A673 (cell line): Measurements from ENCODE around the gene RGS17. TPM values are rescaled to one million over a fixed set of nuclear protein-coding genes. Genes with fewer than 3 reads are reported as not detected.

Experiments used
- BruUV-seq: library from RNA; stranded (reverse); fragments of 400-500 nt; replicated peaks from 2 replicates; lab custom pipeline; 2021; lab: Mats Ljungman, UMichigan
- CTCF ChIA-PET: fragments of 300-600 bp; sonication (Branson Sonifier 250); formaldehyde crosslinking; loops from one replicate; lab custom pipeline; 2022; ENCODE audit warnings: antibody characterized with exemption; lab: Charles Lee
- POLR2A ChIA-PET: fragments of 300-600 bp; sonication (Branson Sonifier 250); formaldehyde crosslinking; loops from one replicate; lab custom pipeline; 2022; ENCODE audit warnings: antibody characterized with exemption; ENCODE audit not compliant: low non-redundant PET; lab: Charles Lee
- DNase-seq: peaks from one replicate; pipeline ENCODE4 v3.0.0-alpha.2; 2015; ENCODE audit warnings: low spot score
- H3K27ac ChIP-seq: fragments of 200-600 bp; sonication (generic); 2 replicates; pipeline ENCODE4 v1.5.1; 2016; ENCODE audit warnings: mixed run types, low read depth, mild to moderate bottlenecking, mixed read lengths, antibody characterized with exemption, low read length; ENCODE audit not compliant: poor library complexity, severe bottlenecking
- H3K27me3 ChIP-seq: fragments of 200-600 bp; sonication (generic); replicated peaks from 2 replicates; pipeline ENCODE4 v1.6.1; 2017; ENCODE audit warnings: mixed run types, low read depth, mild to moderate bottlenecking, mixed read lengths, antibody characterized with exemption, low read length; ENCODE audit not compliant: insufficient read depth, poor library complexity
- H3K36me3 ChIP-seq: fragments of 200-600 bp; sonication (generic); 2 replicates; pipeline ENCODE4 v1.6.1; 2016; ENCODE audit warnings: mixed run types, mild to moderate bottlenecking, mixed read lengths, antibody characterized with exemption, low read length; ENCODE audit not compliant: insufficient read depth, poor library complexity, severe bottlenecking
- H3K4me1 ChIP-seq: fragments of 200-600 bp; sonication (generic); 2 replicates; pipeline ENCODE4 v1.6.1; 2017; ENCODE audit warnings: mixed run types, mild to moderate bottlenecking, mixed read lengths, antibody characterized with exemption, low read length; ENCODE audit not compliant: insufficient read depth, poor library complexity, severe bottlenecking
- H3K4me3 ChIP-seq: fragments of 200-600 bp; sonication (generic); 2 replicates; pipeline ENCODE4 v1.5.1; 2016; ENCODE audit warnings: low read depth, mixed run types, mild to moderate bottlenecking, mixed read lengths, low read length; ENCODE audit not compliant: poor library complexity, severe bottlenecking
- H3K9me3 ChIP-seq: fragments of 200-600 bp; sonication (generic); 2 replicates; pipeline ENCODE4 v1.6.1; 2016; ENCODE audit warnings: mixed run types, low read depth, mild to moderate bottlenecking, mixed read lengths, antibody characterized with exemption, low read length; ENCODE audit not compliant: poor library complexity, severe bottlenecking
- CTCF ChIP-seq: fragments of 300-800, 200-600 bp; sonication (generic); conservative IDR thresholded peaks from 2 replicates; pipeline ENCODE4 v1.5.1; 2017; ENCODE audit warnings: low read depth, mild to moderate bottlenecking, antibody characterized with exemption, low read length, moderate library complexity, mixed read lengths
- EZH2 ChIP-seq: fragments of 200-600 bp; sonication (generic); IDR thresholded peaks from 2 replicates; pipeline ENCODE4 v1.6.1; 2017; ENCODE audit warnings: borderline replicate concordance, low read depth, mild to moderate bottlenecking, mixed read lengths, antibody characterized with exemption, low read length; ENCODE audit not compliant: poor library complexity, severe bottlenecking
- intact Hi-C: fragments of 100-400 bp; cut with micrococcal nuclease; formaldehyde crosslinking; loops from one replicate; pipeline ENCODE4 v1.10.0; 2022; ENCODE audit not compliant: unreplicated experiment
- total RNA-seq: library from RNA; stranded (reverse); gene quantifications from 2 replicates; pipeline ENCODE4 v1.2.3, GENCODE V29; 2021

The RGS17 gene
- total RNA-seq, 1 experiment from 2014 or later, result 2.4 TPM

GRCh38 chr6:153070756-153071155 is 60.3 kb downstream of the RGS17 start:
- ChIA-PET POLR2A (interaction anchor here (0.7 kb wide), 1 partner anchor 438 kb away, joined by 5 read pairs; no protein-coding TSS in a partner anchor), CTCF (no interaction called here)
- no TSS peak for BruUV-seq
- H3K4me1 ChIP-seq, result no peaks in the 10 kb centered on the region
- no peak for DNase-seq
- H3K9me3 ChIP-seq, result no peaks in the 10 kb centered on the region
- H3K4me3 ChIP-seq, result no peak overlapping the region
- no peak overlapping the region for H3K27ac ChIP-seq
- intact Hi-C loops, result no loop called here
- no peaks in the 10 kb centered on the region for H3K36me3 ChIP-seq
- no peaks in the 10 kb centered on the region for H3K27me3 ChIP-seq
- TF ChIP-seq EZH2 (no peak), CTCF (no peak)

- no TSS peak for BruUV-seq
- ChIA-PET POLR2A (no interaction called here), CTCF (no interaction called here)
- no peak for TF ChIP-seq EZH2
- no peak for TF ChIP-seq CTCF
- no peak for DNase-seq
- H3K27ac ChIP-seq, result no peak overlapping the region
- intact Hi-C loops, result no loop called here
- H3K4me1 ChIP-seq, result no peaks in the 10 kb centered on the region
- no peaks in the 10 kb centered on the region for H3K36me3 ChIP-seq
- no peaks in the 10 kb centered on the region for H3K27me3 ChIP-seq
- no peaks in the 10 kb centered on the region for H3K9me3 ChIP-seq
- H3K4me3 ChIP-seq, result no peak overlapping the region
Measured at GRCh38 chr6:153069897-153070296, 61.2 kb downstream of the RGS17 start.

- H3K4me3 ChIP-seq, result no peak overlapping the region
- no TSS peak for BruUV-seq
- POLR2A ChIA-PET, result no interaction called here
- H3K36me3 ChIP-seq, result no peaks in the 10 kb centered on the region
- H3K27me3 ChIP-seq, result no peaks in the 10 kb centered on the region
- intact Hi-C loops, result no loop called here
- no peak for DNase-seq
- CTCF ChIA-PET, result no interaction called here
- H3K4me1 ChIP-seq, result no peaks in the 10 kb centered on the region
- no peak overlapping the region for H3K27ac ChIP-seq
- TF ChIP-seq CTCF, result no peak
- TF ChIP-seq EZH2, result no peak
- H3K9me3 ChIP-seq, result no peaks in the 10 kb centered on the region
Measured at GRCh38 chr6:153065222-153065621, 65.9 kb downstream of the RGS17 start.
